K562 (cell line): ENCODE results near the gene KIFC3. TPM values are rescaled to one million over a fixed set of nuclear protein-coding genes. Genes with fewer than 3 reads are reported as not detected.

Experiments used
- ATAC-seq: fragments of 200-7000 bp; cut with Tn5 transposase; 3 replicates; pipeline ENCODE4 v1.9.1; 2020; ENCODE audit warnings: moderate library complexity
- BruUV-seq: library from RNA; stranded (reverse); fragments of 400-500 nt; replicated peaks from 2 replicates; lab custom pipeline; 2021; lab: Mats Ljungman, UMichigan
- CTCF ChIA-PET: fragments of 300-600 bp; formaldehyde crosslinking; extraction: SDS; loops from one replicate; lab custom pipeline; 2021; ENCODE audit warnings: low intra/inter-chr PET ratio; lab: Yijun Ruan, JAX
- POLR2A ChIA-PET: fragments of 300-600, 350-650 bp; sonication (Branson Sonifier 250); formaldehyde crosslinking; extraction: SDS; loops from one replicate; lab custom pipeline; 2021; ENCODE audit warnings: antibody characterized with exemption, inconsistent platforms; lab: Yijun Ruan, JAX
- DNase-seq, 4 experiments: peaks; one replicate each; pipeline versions ENCODE4 v3.0.0 to v3.0.0-alpha.2; 2011 to 2018; ENCODE audit warnings: low spot score in 3 of 4, mixed read lengths in 3 of 4; ENCODE audit errors: extremely low read depth in 1 of 4
- FAIRE-seq: peaks from 2 replicates; lab custom pipeline; 2011; peaks lifted over from hg19 to GRCh38; lab: Jason Lieb, UNC
- H2AFZ ChIP-seq: 2 replicates; pipeline ENCODE4 v1.6.0; 2011; ENCODE audit warnings: low read depth, low read length, control low read depth, inconsistent platforms
- H3K27ac ChIP-seq: fragments of 200-600 bp; 3 replicates; pipeline ENCODE4 v1.8.0; 2011; ENCODE audit warnings: low read depth, mild to moderate bottlenecking, control low read depth, inconsistent platforms, low read length, moderate library complexity, mixed read lengths; ENCODE audit errors: extremely low read depth
- H3K27me3 ChIP-seq, 2 experiments: fragments of 300-600 bp in 1 of 2; 2 replicates in 1 of 2; 3 replicates in 1 of 2; pipeline versions ENCODE4 v1.6.0 to v1.8.0; 2011; ENCODE audit warnings: inconsistent platforms in 2 of 2, low read length in 2 of 2, mild to moderate bottlenecking in 1 of 2, mixed read lengths in 1 of 2, moderate library complexity in 1 of 2; ENCODE audit not compliant: control insufficient read depth in 2 of 2, insufficient read depth in 2 of 2
- H3K36me3 ChIP-seq: fragments of 300-600 bp; 3 replicates; pipeline ENCODE4 v1.8.0; 2011; ENCODE audit warnings: mild to moderate bottlenecking, low read length, inconsistent platforms; ENCODE audit not compliant: control insufficient read depth, insufficient read depth
- H3K4me1 ChIP-seq, 2 experiments: fragments of 200-600 bp in 1 of 2; replicated peaks in 1 of 2; 2 replicates in 1 of 2; 3 replicates in 1 of 2; pipeline versions ENCODE4 v1.5.1 to v1.8.0; 2011; ENCODE audit warnings: inconsistent platforms in 2 of 2, low read length in 2 of 2, mild to moderate bottlenecking in 1 of 2, mixed read lengths in 1 of 2, moderate library complexity in 1 of 2; ENCODE audit not compliant: control insufficient read depth in 2 of 2, insufficient read depth in 2 of 2
- H3K4me2 ChIP-seq: 2 replicates; pipeline ENCODE4 v1.6.1; 2011; ENCODE audit warnings: low read length, control low read depth, inconsistent platforms, mixed read lengths; ENCODE audit not compliant: insufficient read depth
- H3K4me3 ChIP-seq: fragments of 200-600 bp; sonication (generic), shearing (Covaris generic); 2 replicates; pipeline ENCODE4 v1.5.1; 2016; ENCODE audit warnings: control low read depth, inconsistent platforms
- H3K79me2 ChIP-seq: fragments of 200-600 bp; 3 replicates; pipeline ENCODE4 v1.8.0; 2011; ENCODE audit warnings: low read length, inconsistent platforms; ENCODE audit not compliant: control insufficient read depth, insufficient read depth
- H3K9ac ChIP-seq, 2 experiments: 2 replicates each; pipeline versions ENCODE4 v1.6.0 to v1.6.1; 2011; ENCODE audit warnings: low read depth in 2 of 2, low read length in 2 of 2, control low read depth in 1 of 2, inconsistent platforms in 1 of 2, mild to moderate bottlenecking in 1 of 2, mixed read lengths in 1 of 2; ENCODE audit not compliant: insufficient read depth in 1 of 2
- H3K9me1 ChIP-seq: one replicate; pipeline ENCODE4 v1.6.0; 2011; ENCODE audit warnings: inconsistent platforms, mild to moderate bottlenecking, low read length, moderate library complexity; ENCODE audit not compliant: control insufficient read depth, insufficient read depth
- H3K9me3 ChIP-seq: replicated peaks from 2 replicates; pipeline ENCODE4 v1.5.1; 2011; ENCODE audit warnings: low read depth, low read length, inconsistent platforms; ENCODE audit not compliant: control insufficient read depth, insufficient read depth
- H4K20me1 ChIP-seq: replicated peaks from 2 replicates; pipeline ENCODE4 v1.6.1; 2011; ENCODE audit warnings: low read length, inconsistent platforms, mixed read lengths; ENCODE audit not compliant: control insufficient read depth, insufficient read depth
- ADNP ChIP-seq: fragments of 200-800 bp; sonication (Bioruptor generic); IDR thresholded peaks from 2 replicates; pipeline ENCODE4 v1.6.1; 2016; ENCODE audit warnings: missing genetic modification characterization, missing compliant biosample characterization
- ATF6 ChIP-seq: sonication (generic); formaldehyde crosslinking; IDR thresholded peaks from 2 replicates; pipeline ENCODE4 v1.4.0; 2020; ENCODE audit warnings: mild to moderate bottlenecking, missing genetic modification reagents
- GABPA ChIP-seq: fragments of 200-800 bp; sonication (Bioruptor generic); conservative IDR thresholded peaks from 2 replicates; pipeline ENCODE4 v1.6.1; 2016; ENCODE audit warnings: low read depth, missing genetic modification characterization, missing compliant biosample characterization
- GABPB1 ChIP-seq: sonication (generic); formaldehyde crosslinking; IDR thresholded peaks from 2 replicates; pipeline ENCODE4 v1.8.0; 2022; ENCODE audit warnings: mild to moderate bottlenecking, missing genetic modification reagents
- HDAC2 ChIP-seq: fragments of 450-650 bp; IDR thresholded peaks from 2 replicates; pipeline ENCODE4 v1.6.1; 2016; ENCODE audit warnings: mild to moderate bottlenecking
- MTA1 ChIP-seq: fragments of 450-650 bp; IDR thresholded peaks from 2 replicates; pipeline ENCODE4 v1.6.1; 2017; ENCODE audit warnings: borderline replicate concordance
- TCF7L2 ChIP-seq: fragments of 150-350 bp; IDR thresholded peaks from 2 replicates; pipeline ENCODE4 v1.6.1; 2016; ENCODE audit warnings: low read depth, mild to moderate bottlenecking, low read length, moderate library complexity
- VEZF1 ChIP-seq: fragments of 200-800 bp; sonication (Bioruptor generic); IDR thresholded peaks from 2 replicates; pipeline ENCODE4 v1.6.1; 2017; ENCODE audit warnings: missing genetic modification characterization, missing compliant biosample characterization
- YY1 ChIP-seq, 3 experiments: IDR thresholded peaks; 2 replicates each; pipeline ENCODE4 v1.6.1; 2011; ENCODE audit warnings: low read length in 2 of 3, mild to moderate bottlenecking in 2 of 3, moderate library complexity in 2 of 3, borderline replicate concordance in 1 of 3, control low read depth in 1 of 3, low read depth in 1 of 3; ENCODE audit not compliant: insufficient read depth in 3 of 3, insufficient replicate concordance in 2 of 3, control insufficient read depth in 1 of 3, insufficient read length in 1 of 3; ENCODE audit errors: extremely low read depth in 1 of 3
- ZNF165 ChIP-seq: fragments of 250-450 bp; sonication (Bioruptor Pico); IDR thresholded peaks from 2 replicates; pipeline ENCODE4 v1.4.0; 2020; ENCODE audit warnings: borderline replicate concordance
- WGBS: fragments of 100-300 bp; shearing (Covaris generic); methylation state at CpG from one replicate; pipeline ENCODE4 v1.1.6; 2016; ENCODE audit warnings: low coverage, mixed read lengths; ENCODE audit not compliant: insufficient coverage; ENCODE audit errors: missing lambda C conversion rate; 5-methylcytosine and 5-hydroxymethylcytosine counted together
- in situ Hi-C: fragments of 300-500 bp; cut with MboI; formaldehyde crosslinking; loops from 4 replicates; pipeline ENCODE4 v1.15.0; 2018; ENCODE audit warnings: inconsistent platforms, mixed read lengths
- intact Hi-C: fragments of 100-400 bp; cut with micrococcal nuclease; formaldehyde crosslinking; loops from 2 replicates; pipeline ENCODE4 v1.14.2; 2022
- polyA plus RNA-seq, 8 experiments: library from polyadenylated mRNA; depleted of rRNA in 4 of 8; stranded (reverse) in 5 of 8; unstranded in 3 of 8; fragments of >200 nt; fragmentation: Nextera tagmentation in 2 of 8; fragmentation: Illumina TruSeq in 1 of 8; extraction: Ambion mirVana in 2 of 8; extraction: Trizol in 1 of 8; gene quantifications; 2 replicates each; pipeline versions ENCODE4 v1.2.1 to v1.2.3, GENCODE V29; 2011 to 2014; ENCODE audit warnings: inconsistent platforms in 1 of 8, missing spikeins in 1 of 8
- total RNA-seq, 7 experiments: library from RNA; depleted of rRNA in 6 of 7; stranded (reverse); fragments of >200 nt in 6 of 7; fragmentation: Illumina TruSeq in 2 of 7; extraction: Trizol in 2 of 7; gene quantifications; 2 replicates each; pipeline versions ENCODE4 v1.2.1 to v1.2.3, GENCODE V29; 2011 to 2021; ENCODE audit warnings: low replicate concordance in 1 of 7
- TF ChIP-seq, protein P1 (sequence below): fragments of 450-650 bp; conservative IDR thresholded peaks from 2 replicates; pipeline ENCODE4 v1.6.1; 2016; ENCODE audit warnings: missing genetic modification characterization, low read depth, mild to moderate bottlenecking, control low read depth, missing compliant biosample characterization

KIFC3 gene
- total and polyA plus RNA-seq, 9 of the 15 experiments (the other 6 are each of a cell fraction or from before 2014, with no cell fraction given) = 0.23 to 105 (median 26.2) TPM

DNA sequence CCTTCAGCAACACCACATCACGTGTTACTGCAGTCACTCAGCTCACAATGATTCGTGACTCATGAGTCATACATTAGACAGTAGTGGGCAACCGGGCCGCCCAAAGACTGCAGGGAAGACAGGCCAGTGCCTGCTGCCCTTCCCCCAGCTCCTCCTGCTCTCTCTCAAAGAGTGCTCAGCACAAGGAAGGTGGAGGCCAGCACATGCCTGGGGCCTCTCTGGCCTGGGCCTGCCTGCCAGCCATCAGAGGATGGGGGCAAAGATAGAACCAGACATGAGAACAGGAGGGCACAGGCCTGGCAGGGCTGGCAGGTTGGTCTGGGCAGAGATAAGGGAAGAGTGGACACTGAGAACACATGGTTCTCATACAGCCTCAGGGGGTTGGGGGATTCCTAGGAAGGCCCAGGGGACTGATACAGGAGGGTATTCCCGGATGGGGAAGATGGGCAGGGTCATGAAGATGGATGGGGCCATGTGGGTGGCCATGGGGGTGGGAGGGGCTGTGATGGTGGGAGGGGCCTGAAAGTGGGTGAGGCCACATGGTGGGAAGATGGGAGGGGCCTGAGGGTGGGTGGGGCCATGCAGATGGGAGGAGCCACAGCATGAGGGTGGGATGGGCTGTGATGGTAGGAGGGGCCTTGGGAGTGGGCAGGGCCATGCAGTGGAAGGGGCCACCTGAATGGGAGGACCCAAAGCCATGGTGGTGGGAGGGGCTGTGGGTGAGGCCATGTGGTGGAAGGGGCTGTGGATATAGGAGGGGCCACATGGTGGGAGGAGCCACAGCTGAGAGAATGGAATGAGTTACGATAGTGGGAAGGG lies 37.7 kb downstream of the KIFC3 start:
- no peaks in the 10 kb centered on the region for H3K9me1 ChIP-seq
- peak overlapping the region; percentile 18; the same call in 1 of the 3 replicates for H3K27ac ChIP-seq
- no peaks in the 10 kb centered on the region for H3K79me2 ChIP-seq
- ATAC-seq (peak; percentile 100), DNase-seq (peak; percentile 97 to 100 (median 100)), FAIRE-seq (peak; percentile 100)
- no peaks in the 10 kb centered on the region for H3K9me3 ChIP-seq
- in situ Hi-C loops = no loop called here
- H3K36me3 ChIP-seq = peaks cover 85% of the 10 kb centered on the region
- CTCF ChIA-PET = interaction anchor here (0.7 kb wide), 1 partner anchor 188 kb away, joined by 3 read pairs; no protein-coding TSS in a partner anchor
- 13% methylated on average over 1 of the region's 6 CpGs for WGBS
- H3K4me3 ChIP-seq = no peak overlapping the region
- no peaks in the 10 kb centered on the region for H3K27me3 ChIP-seq
- intact Hi-C loops = no loop called here
- H3K4me2 ChIP-seq = no peak overlapping the region
- peaks cover 4 to 35% of the 10 kb centered on the region in 2 experiments; a peak in 3 of 5 replicates for H3K4me1 ChIP-seq
- H3K9ac ChIP-seq = peak overlapping the region in 1 of 2 experiments; percentile 70; a peak in 1 of 4 replicates
- H2AFZ ChIP-seq = peak overlapping the region; percentile 59; the same call in 1 of the 2 replicates
- H4K20me1 ChIP-seq = no peaks in the 10 kb centered on the region
- POLR2A ChIA-PET = interaction anchor here (1.3 kb wide), 1 partner anchor 29 kb away, joined by 3 read pairs; no protein-coding TSS in a partner anchor
- BruUV-seq = no TSS peak
- TF ChIP-seq YY1 (IDR thresholded peaks at IDR 0.05; ENCODE audit: borderline replicate concordance in 1 of 3, control insufficient read depth in 1 of 3, extremely low read depth in 1 of 3, insufficient read depth in 3 of 3, insufficient read length in 1 of 3, insufficient replicate concordance in 2 of 3, low read depth in 1 of 3, low read length in 2 of 3) (peak in 1 of 3 experiments; percentile 30), GABPA (no peak), GABPB1 (CRISPR knock-in tag) (0 out of 2 replicates have a peak, but pooled peaks have one; percentile 41), ATF6 (CRISPR knock-in tag) (no peak), ADNP (tag) (no peak), TCF7L2 (no peak), ZNF165 (no peak), MTA1 (no peak), HDAC2 (no peak), VEZF1 (peak; percentile 69)
- TF ChIP-seq, protein P1, sequence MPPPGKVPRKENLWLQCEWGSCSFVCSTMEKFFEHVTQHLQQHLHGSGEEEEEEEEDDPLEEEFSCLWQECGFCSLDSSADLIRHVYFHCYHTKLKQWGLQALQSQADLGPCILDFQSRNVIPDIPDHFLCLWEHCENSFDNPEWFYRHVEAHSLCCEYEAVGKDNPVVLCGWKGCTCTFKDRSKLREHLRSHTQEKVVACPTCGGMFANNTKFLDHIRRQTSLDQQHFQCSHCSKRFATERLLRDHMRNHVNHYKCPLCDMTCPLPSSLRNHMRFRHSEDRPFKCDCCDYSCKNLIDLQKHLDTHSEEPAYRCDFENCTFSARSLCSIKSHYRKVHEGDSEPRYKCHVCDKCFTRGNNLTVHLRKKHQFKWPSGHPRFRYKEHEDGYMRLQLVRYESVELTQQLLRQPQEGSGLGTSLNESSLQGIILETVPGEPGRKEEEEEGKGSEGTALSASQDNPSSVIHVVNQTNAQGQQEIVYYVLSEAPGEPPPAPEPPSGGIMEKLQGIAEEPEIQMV (tag) = no peak
